Liver (tissue), 3 donors: ENCODE results near the gene GPR31.

Source experiments
- ATF3 ChIP-seq: IDR thresholded peaks from 2 replicates; pipeline ENCODE4 v1.6.1; 2016; ENCODE audit warnings: antibody characterized with exemption
- CTCF ChIP-seq: fragments of 150-350 bp; IDR thresholded peaks from 2 replicates; pipeline ENCODE4 v1.5.1; 2017; ENCODE audit warnings: improper control_type of control experiment, low read depth, low read length; ENCODE audit not compliant: missing input control
- EGR1 ChIP-seq, 2 donors: IDR thresholded peaks; 2 replicates each; pipeline ENCODE4 v1.6.1; 2016 to 2018; ENCODE audit warnings: antibody characterized with exemption in 2 of 2, low read depth in 2 of 2
- FOXA1 ChIP-seq: IDR thresholded peaks from 2 replicates; pipeline ENCODE4 v1.6.1; 2016; ENCODE audit warnings: antibody characterized with exemption
- GABPA ChIP-seq, 2 donors: IDR thresholded peaks in 1 of 2; conservative IDR thresholded peaks in 1 of 2; 2 replicates each; pipeline ENCODE4 v1.6.1; 2016; ENCODE audit warnings: antibody characterized with exemption in 2 of 2, mild to moderate bottlenecking in 1 of 2, moderate library complexity in 1 of 2
- MAX ChIP-seq: IDR thresholded peaks from 2 replicates; pipeline ENCODE4 v1.6.1; 2016; ENCODE audit warnings: antibody characterized with exemption
- NR2F2 ChIP-seq: IDR thresholded peaks from 2 replicates; pipeline ENCODE4 v1.6.1; 2016; ENCODE audit warnings: antibody characterized with exemption
- RAD21 ChIP-seq, 2 donors: IDR thresholded peaks; 2 replicates each; pipeline ENCODE4 v1.6.1; 2016; ENCODE audit warnings: antibody characterized with exemption in 2 of 2, mild to moderate bottlenecking in 2 of 2
- REST ChIP-seq: IDR thresholded peaks from 2 replicates; pipeline ENCODE4 v1.6.1; 2016; ENCODE audit warnings: antibody characterized with exemption, mild to moderate bottlenecking
- RXRA ChIP-seq, 2 donors: IDR thresholded peaks; 2 replicates each; pipeline ENCODE4 v1.6.1; 2017 to 2018; ENCODE audit warnings: antibody characterized with exemption in 2 of 2, mild to moderate bottlenecking in 1 of 2
- SP1 ChIP-seq: IDR thresholded peaks from 2 replicates; pipeline ENCODE4 v1.6.1; 2018; ENCODE audit warnings: antibody characterized with exemption, mild to moderate bottlenecking
- TAF1 ChIP-seq: conservative IDR thresholded peaks from 2 replicates; pipeline ENCODE4 v1.6.1; 2016; ENCODE audit warnings: antibody characterized with exemption, mild to moderate bottlenecking
- YY1 ChIP-seq: IDR thresholded peaks from 2 replicates; pipeline ENCODE4 v1.6.1; 2016; ENCODE audit warnings: antibody characterized with exemption, mild to moderate bottlenecking
- ZBTB33 ChIP-seq: IDR thresholded peaks from 2 replicates; pipeline ENCODE4 v1.6.1; 2016; ENCODE audit warnings: antibody characterized with exemption
- donor health status: healthy.
- donor health status: healthy.

GRCh38 chr6:167145461-167145860 lies 12.3 kb downstream of the GPR31 start:
- TF ChIP-seq REST (no peak), CTCF (no peak), MAX (no peak), YY1 (no peak), RAD21 (IDR thresholded peaks at IDR 0.05) (no peak), SP1 (no peak), TAF1 (no peak), RXRA (IDR thresholded peaks at IDR 0.05) (no peak), ATF3 (no peak), EGR1 (IDR thresholded peaks at IDR 0.05; ENCODE audit: low read depth in 2 of 2) (no peak), FOXA1 (no peak), ZBTB33 (no peak), NR2F2 (no peak), GABPA (IDR thresholded peaks at IDR 0.05 in 1 of 2, conservative IDR thresholded peaks at IDR 0.05 in 1 of 2) (no peak)
